ENCODE results near the gene PAX8.
"Not testable (repeated sequence)": the region's sequence is repeated elsewhere in the genome, so short reads cannot be mapped to it uniquely, and the experiment has no call there.

The PAX8 gene

GRCh38 chr2:113288674-113289149, 10.0 kb upstream of the PAX8 start:
- not testable (repeated sequence) for DNase-seq (ENCODE audit: low spot score)

- DNase-seq (ENCODE audit: low spot score): not testable (repeated sequence)
Measured at GRCh38 chr2:113288117-113288673, 9.5 kb upstream of the PAX8 start.

- DNase-seq (ENCODE audit: low spot score): no peak
Measured at GRCh38 chr2:113285816-113286215, 7.1 kb upstream of the PAX8 start.

- not testable (repeated sequence) for DNase-seq (ENCODE audit: low spot score)
Measured at GRCh38 chr2:113284999-113285398, 6.3 kb upstream of the PAX8 start.

GRCh38 chr2:113284476-113284875, 5.8 kb upstream of the PAX8 start:
- DNase-seq (ENCODE audit: low spot score): no peak

GRCh38 chr2:113283704-113284284, 5.1 kb upstream of the PAX8 start:
- no peak for DNase-seq (ENCODE audit: low spot score)

GRCh38 chr2:113282747-113283533, 4.2 kb upstream of the PAX8 start:
- no peak for DNase-seq (ENCODE audit: low spot score)

GRCh38 chr2:113281910-113282746, 3.4 kb upstream of the PAX8 start:
- no peak for DNase-seq (ENCODE audit: low spot score)

GRCh38 chr2:113278073-113278741, 514 bp downstream of the PAX8 start:
- no peak for DNase-seq (ENCODE audit: low spot score)

GRCh38 chr2:113277474-113278072, 1.1 kb downstream of the PAX8 start:
- DNase-seq (ENCODE audit: low spot score): no peak

GRCh38 chr2:113276761-113277425, 1.8 kb downstream of the PAX8 start:
- DNase-seq (ENCODE audit: low spot score): no peak

- no peak for DNase-seq (ENCODE audit: low spot score)
Measured at GRCh38 chr2:113276216-113276760, 2.4 kb downstream of the PAX8 start.

- DNase-seq (ENCODE audit: low spot score): no peak
Measured at GRCh38 chr2:113275556-113276215, 3.0 kb downstream of the PAX8 start.

- no peak for DNase-seq (ENCODE audit: low spot score)
Measured at GRCh38 chr2:113274432-113274831, 4.3 kb downstream of the PAX8 start.

- DNase-seq (ENCODE audit: low spot score): no peak
Measured at GRCh38 chr2:113273981-113274380, 4.7 kb downstream of the PAX8 start.

GRCh38 chr2:113273027-113273551, 5.6 kb downstream of the PAX8 start:
- no peak for DNase-seq (ENCODE audit: low spot score)

GRCh38 chr2:113272477-113272876, 6.2 kb downstream of the PAX8 start:
- no peak for DNase-seq (ENCODE audit: low spot score)

GRCh38 chr2:113268621-113269360, 9.9 kb downstream of the PAX8 start:
- DNase-seq (ENCODE audit: low spot score): no peak

GRCh38 chr2:113266431-113266830, 12.3 kb downstream of the PAX8 start:
- no peak for DNase-seq (ENCODE audit: low spot score)

Data from left forelimb (tissue), 1 donor.